Esophagus (tissue), 2 donors: ENCODE results near the gene RDH11. TPM values are rescaled to one million over a fixed set of nuclear protein-coding genes. Genes with fewer than 3 reads are reported as not detected.

Experiments used
- H3K27ac ChIP-seq, 2 donors: one replicate each; pipeline ENCODE4 v1.5.1; 2013; ENCODE audit warnings: low read depth in 2 of 2, mild to moderate bottlenecking in 2 of 2, inconsistent platforms in 1 of 2, low read length in 1 of 2, moderate library complexity in 1 of 2
- H3K27me3 ChIP-seq, 2 donors: one replicate each; pipeline ENCODE4 v1.6.1; 2013; ENCODE audit warnings: low read length in 2 of 2, control low read depth in 1 of 2, mild to moderate bottlenecking in 1 of 2; ENCODE audit not compliant: insufficient read depth in 2 of 2, control insufficient read depth in 1 of 2
- H3K36me3 ChIP-seq, 2 donors: one replicate each; pipeline ENCODE4 v1.6.1; 2013; ENCODE audit warnings: low read length in 1 of 2; ENCODE audit not compliant: control insufficient read depth in 2 of 2, insufficient read depth in 2 of 2
- H3K4me1 ChIP-seq, 2 donors: one replicate each; pipeline ENCODE4 v1.6.1; 2013; ENCODE audit warnings: low read length in 1 of 2; ENCODE audit not compliant: control insufficient read depth in 2 of 2, insufficient read depth in 2 of 2
- H3K4me3 ChIP-seq, 2 donors: one replicate each; pipeline ENCODE4 v1.5.1; 2013; ENCODE audit warnings: low read length in 2 of 2, mild to moderate bottlenecking in 2 of 2, low read depth in 1 of 2, moderate library complexity in 1 of 2
- H3K9me3 ChIP-seq, 2 donors: one replicate each; pipeline ENCODE4 v1.6.1; 2013; ENCODE audit warnings: mild to moderate bottlenecking in 2 of 2, low read depth in 1 of 2, low read length in 1 of 2, moderate library complexity in 1 of 2; ENCODE audit not compliant: control insufficient read depth in 2 of 2, insufficient read depth in 1 of 2
- WGBS, 2 donors: extraction: QIAGEN DNeasy Blood & Tissue Kit; methylation state at CpG; one replicate each; pipeline ENCODE4 v1.1.7; 2013; 5-methylcytosine and 5-hydroxymethylcytosine counted together
- polyA plus RNA-seq, 2 donors: library from polyadenylated mRNA; stranded (reverse); fragments of 200-250 nt; gene quantifications; one replicate each; pipeline ENCODE4 v1.2.3, GENCODE V29; 2013
- donor health status: healthy with polysubstance abuse.
- donor health status: Bipolar disorder and iron deficiency.

RDH11 gene
- polyA plus RNA-seq, 2 donors, result 36.8 to 39.9 TPM

GRCh38 chr14:67641902-67642749 is 53.4 kb downstream of the RDH11 start:
- Histone ChIP-seq H3K27ac (no peak overlapping the region), H3K4me1 (no peaks in the 10 kb centered on the region), H3K4me3 (no peak overlapping the region), H3K36me3 (peaks cover 0 to 8% of the 10 kb centered on the region in 2 donors), H3K27me3 (no peaks in the 10 kb centered on the region), H3K9me3 (no peaks in the 10 kb centered on the region)
- 73 to 74% methylated on average over 5 of the region's 5 CpGs for WGBS, 2 donors

GRCh38 chr14:67641480-67641879 is 54.1 kb downstream of the RDH11 start:
- Histone ChIP-seq H3K36me3 (peaks cover 0 to 8% of the 10 kb centered on the region in 2 donors), H3K4me3 (no peak overlapping the region), H3K4me1 (no peaks in the 10 kb centered on the region), H3K27ac (no peak overlapping the region), H3K9me3 (no peaks in the 10 kb centered on the region), H3K27me3 (no peaks in the 10 kb centered on the region)
- WGBS, 2 donors, result 92 to 98% methylated on average over 1 of the region's 1 CpG

- 91 to 94% methylated on average over 3 of the region's 3 CpGs for WGBS, 2 donors
- no peaks in the 10 kb centered on the region for H3K36me3 ChIP-seq
- H3K27ac ChIP-seq, result no peak overlapping the region
- no peaks in the 10 kb centered on the region for H3K9me3 ChIP-seq
- no peaks in the 10 kb centered on the region for H3K27me3 ChIP-seq
- no peak overlapping the region for H3K4me3 ChIP-seq
- no peaks in the 10 kb centered on the region for H3K4me1 ChIP-seq
Observed at GRCh38 chr14:67638642-67639041, 56.9 kb downstream of the RDH11 start.

DNA sequence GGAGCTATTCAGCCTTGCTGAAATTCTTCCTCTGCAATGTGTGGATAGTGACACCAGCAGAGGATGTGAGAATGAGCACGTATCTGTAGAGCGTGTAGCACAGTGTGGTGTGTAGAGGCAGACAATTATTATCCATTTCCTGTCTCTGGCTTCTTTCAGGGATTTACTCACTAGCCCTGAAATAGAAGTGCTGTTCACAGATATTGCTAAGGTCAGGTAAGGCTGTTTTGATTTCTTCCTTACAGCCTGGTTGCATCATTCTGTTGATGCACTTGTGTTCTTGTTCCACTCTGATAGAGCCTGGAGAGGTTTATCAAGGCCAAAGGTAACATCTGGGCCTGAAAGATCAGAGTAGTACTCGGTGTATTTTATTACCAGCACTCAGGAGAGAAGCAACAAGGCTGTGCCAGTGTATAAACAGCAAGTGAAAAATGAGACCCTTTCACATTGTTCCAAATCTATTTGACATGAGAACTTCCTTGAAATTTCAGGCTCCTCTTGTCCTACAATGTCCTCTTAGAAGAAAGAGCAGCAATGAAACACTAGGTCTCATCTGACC is 59.1 kb downstream of the RDH11 start:
- Histone ChIP-seq H3K36me3 (no peaks in the 10 kb centered on the region), H3K27me3 (no peaks in the 10 kb centered on the region), H3K4me3 (no peak overlapping the region), H3K9me3 (no peaks in the 10 kb centered on the region), H3K27ac (no peak overlapping the region), H3K4me1 (no peaks in the 10 kb centered on the region)
- 78 to 86% methylated on average over 3 of the region's 3 CpGs for WGBS, 2 donors

DNA sequence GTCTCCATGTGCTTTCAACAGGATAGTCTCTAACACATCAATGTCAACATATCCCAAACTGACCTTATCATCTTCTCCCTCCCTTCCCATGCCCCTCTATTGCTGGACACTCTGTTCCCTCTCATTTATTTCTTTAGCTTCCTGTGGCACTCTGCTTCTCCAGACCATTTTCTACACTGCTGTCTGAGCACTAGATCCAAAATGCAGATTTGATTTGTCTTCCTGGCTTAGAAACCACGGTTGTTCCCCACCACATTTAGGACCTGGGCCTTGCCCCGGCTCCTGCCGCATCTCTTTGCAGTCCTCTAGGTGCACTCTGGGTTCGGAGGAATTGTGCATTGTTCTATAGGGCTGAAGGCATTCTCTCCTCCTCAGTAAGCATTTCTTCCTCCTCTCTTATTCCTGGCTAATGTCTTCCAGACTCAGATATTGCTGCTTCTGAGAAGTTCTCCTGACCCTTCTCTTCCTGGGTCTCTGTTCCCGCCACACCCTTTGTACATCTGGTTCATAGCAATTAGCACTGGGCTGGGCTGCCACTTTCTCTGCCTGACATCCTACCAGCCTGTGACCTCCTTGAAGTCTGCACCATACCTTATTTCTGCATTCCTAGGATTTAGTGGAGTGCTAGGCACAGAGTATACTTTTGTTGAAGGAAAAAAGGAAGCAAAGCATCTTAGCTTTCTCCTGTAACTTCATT is 62.0 kb downstream of the RDH11 start:
- no peaks in the 10 kb centered on the region for H3K4me1 ChIP-seq
- no peaks in the 10 kb centered on the region for H3K9me3 ChIP-seq
- H3K27ac ChIP-seq, result no peak overlapping the region
- H3K4me3 ChIP-seq, result no peak overlapping the region
- H3K36me3 ChIP-seq, result no peaks in the 10 kb centered on the region
- no peaks in the 10 kb centered on the region for H3K27me3 ChIP-seq
- WGBS, 2 donors, result 88 to 93% methylated on average over 5 of the region's 5 CpGs

- no peaks in the 10 kb centered on the region for H3K4me1 ChIP-seq
- WGBS, 2 donors, result 82 to 84% methylated on average over 5 of the region's 5 CpGs
Observed at GRCh38 chr14:67630938-67631337, 64.6 kb downstream of the RDH11 start.

GRCh38 chr14:67630186-67630585 is 65.4 kb downstream of the RDH11 start:
- H3K36me3 ChIP-seq, result no peaks in the 10 kb centered on the region
- 92 to 94% methylated on average over 4 of the region's 4 CpGs for WGBS, 2 donors
- no peak overlapping the region for H3K4me3 ChIP-seq
- no peaks in the 10 kb centered on the region for H3K4me1 ChIP-seq
- no peaks in the 10 kb centered on the region for H3K27me3 ChIP-seq
- no peak overlapping the region for H3K27ac ChIP-seq
- no peaks in the 10 kb centered on the region for H3K9me3 ChIP-seq

More at GRCh38 chr14:67630938-67631337, 64.6 kb downstream of the RDH11 start:
- H3K4me3 ChIP-seq, result no peak overlapping the region
- H3K27ac ChIP-seq, result no peak overlapping the region
- no peaks in the 10 kb centered on the region for H3K27me3 ChIP-seq
- no peaks in the 10 kb centered on the region for H3K9me3 ChIP-seq
- H3K36me3 ChIP-seq, result no peaks in the 10 kb centered on the region

GRCh38 chr14:67627519-67627918 is 68.0 kb downstream of the RDH11 start:
- no peak overlapping the region for H3K4me3 ChIP-seq
- no peaks in the 10 kb centered on the region for H3K27me3 ChIP-seq
- H3K27ac ChIP-seq, result no peak overlapping the region
- H3K36me3 ChIP-seq, result no peaks in the 10 kb centered on the region
- no peaks in the 10 kb centered on the region for H3K4me1 ChIP-seq
- H3K9me3 ChIP-seq, result no peaks in the 10 kb centered on the region
